ENCODE measurements around the gene C10orf67. TPM values are rescaled to one million over a fixed set of nuclear protein-coding genes. Genes with fewer than 3 reads are reported as not detected.

C10orf67 gene
- total RNA-seq, 1 experiment from 2014 or later = not detected

- no TSS peak for BruUV-seq (replicated peaks)
- CTCF ChIA-PET = no interaction called here
Measured at GRCh38 chr10:23189024-23189423, 155.6 kb downstream of the C10orf67 start.

GRCh38 chr10:23187155-23187554 is 157.4 kb downstream of the C10orf67 start:
- no peak for TF ChIP-seq CTCF (IDR thresholded peaks at IDR 0.05)
- no peaks in the 10 kb centered on the region for H3K9me3 ChIP-seq (ENCODE audit: control insufficient read depth, insufficient read depth, low read depth, low read length)
- in situ Hi-C loops (cut with HindIII; ENCODE audit: low pct_unique_long_range_greater_than_20kb, low sequenced_read_pairs) (no loop called here), intact Hi-C loops (cut with micrococcal nuclease; ENCODE audit: unreplicated experiment) (no loop called here)
- no peak overlapping the region for H3K27ac ChIP-seq (ENCODE audit: low read length)
- no peak overlapping the region for H3K4me3 ChIP-seq (ENCODE audit: low read depth in 2 of 2, low read length in 2 of 2)
- no peak for DNase-seq (ENCODE audit: low read depth, low spot score)
- no TSS peak for BruUV-seq (replicated peaks)
- H3K36me3 ChIP-seq (ENCODE audit: control insufficient read depth, insufficient read depth, low read length) = no peaks in the 10 kb centered on the region
- no peaks in the 10 kb centered on the region for H3K27me3 ChIP-seq (ENCODE audit: control insufficient read depth, insufficient read depth, low read length)
- H3K4me1 ChIP-seq (ENCODE audit: control insufficient read depth, insufficient read depth, low read length) = no peaks in the 10 kb centered on the region
- no peak for ATAC-seq
- CTCF ChIA-PET = interaction anchor here (0.8 kb wide), 1 partner anchor 30 kb away, joined by 4 read pairs; no protein-coding TSS in a partner anchor
- POLR2A ChIA-PET = no interaction called here

More at GRCh38 chr10:23189024-23189423, 155.6 kb downstream of the C10orf67 start:
- no peak overlapping the region for H3K4me3 ChIP-seq (ENCODE audit: low read depth in 2 of 2, low read length in 2 of 2)
- TF ChIP-seq TCF7L2 (IDR thresholded peaks at IDR 0.05; ENCODE audit: low read depth, low read length) = no peak
- TF ChIP-seq SIN3A (IDR thresholded peaks at IDR 0.05; ENCODE audit: borderline replicate concordance, insufficient read depth, low read depth, low read length) = no peak
- no peak for TF ChIP-seq REST (IDR thresholded peaks at IDR 0.05; ENCODE audit: insufficient read depth in 1 of 2, low read depth in 2 of 2, low read length in 1 of 2)
- no peak for TF ChIP-seq CTCF (IDR thresholded peaks at IDR 0.05)
- no peak for TF ChIP-seq POLR2AphosphoS5 (IDR thresholded peaks at IDR 0.05; ENCODE audit: low read depth, low read length)
- ATAC-seq (no peak), DNase-seq (ENCODE audit: low read depth, low spot score) (no peak)
- H3K4me1 ChIP-seq (ENCODE audit: control insufficient read depth, insufficient read depth, low read length) = no peaks in the 10 kb centered on the region
- POLR2A ChIA-PET = interaction anchor here (0.6 kb wide), 1 partner anchor 23 kb away, joined by 3 read pairs; no protein-coding TSS in a partner anchor
- H3K27me3 ChIP-seq (ENCODE audit: control insufficient read depth, insufficient read depth, low read length) = no peaks in the 10 kb centered on the region
- no peaks in the 10 kb centered on the region for H3K9me3 ChIP-seq (ENCODE audit: control insufficient read depth, insufficient read depth, low read depth, low read length)
- in situ Hi-C loops (cut with HindIII; ENCODE audit: low pct_unique_long_range_greater_than_20kb, low sequenced_read_pairs) = no loop called here
- intact Hi-C loops (cut with micrococcal nuclease; ENCODE audit: unreplicated experiment) = no loop called here
- no peak overlapping the region for H3K27ac ChIP-seq (ENCODE audit: low read length)
- no peaks in the 10 kb centered on the region for H3K36me3 ChIP-seq (ENCODE audit: control insufficient read depth, insufficient read depth, low read length)

All from Panc1 (cell line).